ENCODE results near the gene CCDC121.

Gene CCDC121

DNA sequence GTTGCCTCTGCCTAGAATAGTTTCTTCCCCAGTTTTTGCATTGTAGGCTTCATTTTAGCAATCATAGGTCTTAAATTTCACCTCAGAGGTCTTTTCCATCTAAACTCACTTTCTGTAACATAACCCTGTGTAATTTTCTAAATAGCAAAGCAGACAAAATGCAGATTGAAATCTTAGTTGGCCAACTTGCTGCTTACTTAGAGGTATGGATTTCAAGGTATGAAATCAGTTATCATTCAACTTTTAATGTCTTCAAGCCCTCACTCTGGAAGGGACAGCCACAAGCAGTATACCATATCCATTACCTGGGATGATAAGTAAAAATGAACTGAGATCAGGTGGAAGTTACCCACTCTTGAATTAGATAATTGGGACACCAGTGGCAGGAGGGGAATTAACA is 3.9 kb downstream of the CCDC121 start:
- DNase-seq (ENCODE audit: extremely low spot score) = no peak
- ChIA-PET POLR2A (no interaction called here), CTCF (interaction anchor here (0.8 to 2.1 kb wide), 2 partner anchors 23 to 58 kb away, joined by 3 to 4 read pairs; no protein-coding TSS in a partner anchor)
- TF ChIP-seq, protein P1, sequence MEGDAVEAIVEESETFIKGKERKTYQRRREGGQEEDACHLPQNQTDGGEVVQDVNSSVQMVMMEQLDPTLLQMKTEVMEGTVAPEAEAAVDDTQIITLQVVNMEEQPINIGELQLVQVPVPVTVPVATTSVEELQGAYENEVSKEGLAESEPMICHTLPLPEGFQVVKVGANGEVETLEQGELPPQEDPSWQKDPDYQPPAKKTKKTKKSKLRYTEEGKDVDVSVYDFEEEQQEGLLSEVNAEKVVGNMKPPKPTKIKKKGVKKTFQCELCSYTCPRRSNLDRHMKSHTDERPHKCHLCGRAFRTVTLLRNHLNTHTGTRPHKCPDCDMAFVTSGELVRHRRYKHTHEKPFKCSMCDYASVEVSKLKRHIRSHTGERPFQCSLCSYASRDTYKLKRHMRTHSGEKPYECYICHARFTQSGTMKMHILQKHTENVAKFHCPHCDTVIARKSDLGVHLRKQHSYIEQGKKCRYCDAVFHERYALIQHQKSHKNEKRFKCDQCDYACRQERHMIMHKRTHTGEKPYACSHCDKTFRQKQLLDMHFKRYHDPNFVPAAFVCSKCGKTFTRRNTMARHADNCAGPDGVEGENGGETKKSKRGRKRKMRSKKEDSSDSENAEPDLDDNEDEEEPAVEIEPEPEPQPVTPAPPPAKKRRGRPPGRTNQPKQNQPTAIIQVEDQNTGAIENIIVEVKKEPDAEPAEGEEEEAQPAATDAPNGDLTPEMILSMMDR (IDR thresholded peaks at IDR 0.05; ENCODE audit: control extremely low read depth, extremely low read depth, low read depth, missing control alignments) = no peak

DNA sequence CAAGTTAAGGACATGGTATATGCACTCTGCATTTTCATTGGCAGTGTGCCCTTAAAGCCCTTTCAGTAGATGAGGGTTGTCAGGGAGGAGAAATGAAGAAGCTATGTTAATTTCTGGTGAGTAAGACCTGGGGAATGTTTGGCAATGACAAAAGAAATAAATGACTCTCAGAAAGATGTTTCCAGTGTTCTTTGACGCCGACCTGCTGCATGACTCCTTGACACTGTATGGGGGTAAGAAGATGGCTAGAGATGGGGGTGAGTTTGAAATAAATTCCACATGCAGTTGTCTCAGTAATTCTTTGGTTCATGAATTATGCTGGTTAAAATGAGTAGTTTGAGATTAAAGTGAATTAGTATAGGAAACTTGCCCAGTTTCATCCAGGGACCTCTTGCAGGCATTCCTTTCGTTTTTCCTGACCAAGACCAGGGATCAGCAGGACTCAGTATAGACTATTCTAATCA is 5.9 kb downstream of the CCDC121 start:
- DNase-seq (ENCODE audit: extremely low spot score) = no peak
- CTCF ChIA-PET = interaction anchor here (0.9 to 2.7 kb wide), 3 partner anchors 9 to 61 kb away, joined by 3 to 10 read pairs (median 5); no protein-coding TSS in a partner anchor
- TF ChIP-seq, protein P1 (IDR thresholded peaks at IDR 0.05; ENCODE audit: control extremely low read depth, extremely low read depth, low read depth, missing control alignments) = no peak
- POLR2A ChIA-PET = no interaction called here

DNA sequence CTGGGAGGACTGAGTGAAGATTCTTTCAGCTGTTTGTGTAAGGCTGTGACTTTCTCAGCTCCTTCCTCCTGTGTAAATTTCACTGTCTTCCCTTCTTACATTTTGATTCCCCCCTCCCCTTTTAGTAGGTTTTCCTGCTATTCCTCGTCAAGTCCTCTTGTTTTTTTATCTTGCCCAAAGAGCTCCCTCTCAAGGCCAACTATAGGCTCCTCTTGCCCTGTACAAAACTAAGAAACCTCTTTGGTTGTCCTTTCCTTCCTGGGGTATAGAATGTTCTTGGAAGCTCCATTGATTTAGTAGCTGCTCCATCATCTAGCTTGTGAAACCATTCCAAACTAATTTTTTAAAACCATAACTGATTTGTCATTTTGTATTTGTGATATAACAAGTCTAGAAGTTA is 7.3 kb downstream of the CCDC121 start:
- CTCF ChIA-PET = interaction anchor here (1.5 to 2.7 kb wide), 3 partner anchors 8 to 62 kb away, joined by 3 to 10 read pairs (median 5); no protein-coding TSS in a partner anchor
- POLR2A ChIA-PET = no interaction called here
- TF ChIP-seq, protein P1 (IDR thresholded peaks at IDR 0.05; ENCODE audit: control extremely low read depth, extremely low read depth, low read depth, missing control alignments) = no peak
- no peak for DNase-seq (ENCODE audit: extremely low spot score)

DNA sequence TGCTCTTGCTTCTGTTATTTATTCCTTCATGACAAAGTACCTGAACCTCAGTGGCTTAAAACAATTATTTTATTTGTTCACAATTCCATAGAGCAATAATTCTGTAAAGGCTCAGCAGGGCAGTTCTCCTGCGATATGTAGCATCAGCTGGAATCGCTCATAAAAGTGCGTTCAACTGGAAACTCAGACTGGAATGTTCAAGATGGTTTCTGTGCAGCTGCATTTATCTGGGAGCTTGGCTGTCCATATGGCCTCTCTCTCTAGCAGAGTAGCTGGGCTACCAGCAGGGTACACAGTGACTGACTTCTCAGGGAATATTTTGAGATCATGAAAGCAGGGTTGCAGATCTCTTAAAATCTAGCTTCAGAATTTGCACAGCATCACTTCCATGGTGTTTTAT is 13.5 kb downstream of the CCDC121 start:
- CTCF ChIA-PET = interaction anchor here (1.0 kb wide), 1 partner anchor 11 kb away, joined by 3 read pairs; no protein-coding TSS in a partner anchor
- TF ChIP-seq, protein P1 (IDR thresholded peaks at IDR 0.05; ENCODE audit: control extremely low read depth, extremely low read depth, low read depth, missing control alignments) = no peak
- POLR2A ChIA-PET = no interaction called here
- no peak for DNase-seq (ENCODE audit: extremely low spot score)

DNA sequence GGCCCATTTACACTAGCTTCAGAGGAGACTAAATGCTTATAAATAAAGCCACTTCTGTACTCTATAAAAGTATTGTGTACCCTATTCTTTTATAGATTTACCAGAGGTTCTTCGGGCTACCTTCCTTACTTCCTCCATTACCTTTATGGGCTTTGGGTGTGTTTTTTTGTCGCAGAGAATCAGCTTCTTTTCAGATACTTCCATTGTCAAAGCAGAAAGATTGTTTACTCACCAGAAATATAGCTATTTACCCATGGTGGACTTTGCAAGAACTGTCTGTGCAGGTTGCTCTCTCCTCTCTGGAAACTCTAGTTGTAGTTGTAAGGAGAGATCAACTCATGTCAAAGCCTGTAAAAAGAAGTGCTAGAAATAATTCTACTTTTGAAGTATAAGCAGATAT is 14.8 kb downstream of the CCDC121 start:
- TF ChIP-seq, protein P1 (IDR thresholded peaks at IDR 0.05; ENCODE audit: control extremely low read depth, extremely low read depth, low read depth, missing control alignments) = no peak
- POLR2A ChIA-PET = interaction anchor here (0.5 kb wide), 1 partner anchor 465 kb away, joined by 3 read pairs; no protein-coding TSS in a partner anchor
- CTCF ChIA-PET = interaction anchor here (1.2 kb wide), 1 partner anchor 8 kb away, joined by 5 read pairs; no protein-coding TSS in a partner anchor
- DNase-seq (ENCODE audit: extremely low spot score) = no peak

DNA sequence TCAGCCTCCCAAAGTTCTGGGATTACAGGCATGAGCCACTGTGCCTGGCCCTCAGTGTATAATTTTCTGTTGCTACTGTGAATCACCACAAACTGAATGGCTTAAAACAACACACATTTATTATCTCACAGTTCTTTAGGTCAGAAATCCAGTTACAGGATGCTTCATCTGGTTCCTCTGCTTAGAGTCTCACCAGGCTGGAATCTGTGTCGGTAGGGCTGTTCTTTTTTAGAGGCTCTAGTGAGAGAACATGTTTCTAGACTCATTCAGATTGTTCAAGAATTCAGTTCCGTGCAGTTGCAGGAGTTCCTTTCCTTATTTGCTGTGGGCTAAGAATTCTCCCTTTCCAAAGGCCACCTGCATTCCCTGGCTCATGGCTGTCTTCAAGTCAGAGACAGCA is 22.2 kb downstream of the CCDC121 start:
- DNase-seq (ENCODE audit: extremely low spot score) = no peak
- TF ChIP-seq, protein P1 (IDR thresholded peaks at IDR 0.05; ENCODE audit: control extremely low read depth, extremely low read depth, low read depth, missing control alignments) = no peak
- CTCF ChIA-PET = no interaction called here
- POLR2A ChIA-PET = no interaction called here

Measured in GM10248 (cell line).